Liver (tissue), 9 donors: ENCODE results near the gene RTP2. TPM values are rescaled to one million over a fixed set of nuclear protein-coding genes. Genes with fewer than 3 reads are reported as not detected.

ENCODE experiments used
- DNase-seq: peaks from one replicate; pipeline ENCODE4 v3.0.0-alpha.2; 2017; ENCODE audit warnings: low spot score
- H3K27ac ChIP-seq, 2 donors: one replicate each; pipeline ENCODE4 v1.7.0; 2013; ENCODE audit warnings: inconsistent platforms in 2 of 2, low read length in 2 of 2, control low read depth in 1 of 2, low read depth in 1 of 2, mild to moderate bottlenecking in 1 of 2
- H3K27me3 ChIP-seq, 4 donors: one replicate each; pipeline versions ENCODE4 v1.6.1 to v1.7.0; 2013; ENCODE audit warnings: low read length in 3 of 4, inconsistent platforms in 1 of 4, mild to moderate bottlenecking in 1 of 4, moderate library complexity in 1 of 4; ENCODE audit not compliant: control insufficient read depth in 4 of 4, insufficient read depth in 4 of 4
- H3K36me3 ChIP-seq, 4 donors: one replicate each; pipeline versions ENCODE4 v1.6.1 to v1.7.0; 2013; ENCODE audit warnings: low read length in 3 of 4, mild to moderate bottlenecking in 3 of 4, low read depth in 1 of 4, moderate library complexity in 1 of 4; ENCODE audit not compliant: control insufficient read depth in 4 of 4, insufficient read depth in 3 of 4
- H3K4me1 ChIP-seq, 4 donors: one replicate each; pipeline versions ENCODE4 v1.6.1 to v1.7.0; 2013; ENCODE audit warnings: low read length in 3 of 4, mild to moderate bottlenecking in 3 of 4, moderate library complexity in 1 of 4; ENCODE audit not compliant: control insufficient read depth in 4 of 4, insufficient read depth in 4 of 4
- H3K4me3 ChIP-seq, 3 donors: one replicate each; pipeline versions ENCODE4 v1.6.1 to v1.7.0; 2013; ENCODE audit warnings: low read length in 3 of 3, control low read depth in 1 of 3, low read depth in 1 of 3, mild to moderate bottlenecking in 1 of 3
- H3K9ac ChIP-seq, 2 donors: one replicate each; pipeline ENCODE4 v1.7.0; 2013; ENCODE audit warnings: low read length in 2 of 2, mild to moderate bottlenecking in 2 of 2, moderate library complexity in 2 of 2, control low read depth in 1 of 2, low read depth in 1 of 2
- H3K9me3 ChIP-seq, 4 donors: one replicate each; pipeline versions ENCODE4 v1.6.1 to v1.7.0; 2013; ENCODE audit warnings: low read length in 3 of 4; ENCODE audit not compliant: control insufficient read depth in 4 of 4
- FOXA1 ChIP-seq: IDR thresholded peaks from 2 replicates; pipeline ENCODE4 v1.6.1; 2016; ENCODE audit warnings: antibody characterized with exemption
- FOXA2 ChIP-seq: IDR thresholded peaks from 2 replicates; pipeline ENCODE4 v1.6.1; 2016; ENCODE audit warnings: antibody characterized with exemption
- GABPA ChIP-seq, 2 donors: IDR thresholded peaks in 1 of 2; conservative IDR thresholded peaks in 1 of 2; 2 replicates each; pipeline ENCODE4 v1.6.1; 2016; ENCODE audit warnings: antibody characterized with exemption in 2 of 2, mild to moderate bottlenecking in 1 of 2, moderate library complexity in 1 of 2
- HNF4A ChIP-seq, 2 donors: conservative IDR thresholded peaks; 2 replicates each; pipeline ENCODE4 v1.6.1; 2016; ENCODE audit warnings: antibody characterized with exemption in 2 of 2, mild to moderate bottlenecking in 2 of 2
- HNF4G ChIP-seq: IDR thresholded peaks from 2 replicates; pipeline ENCODE4 v1.6.1; 2016; ENCODE audit warnings: antibody characterized with exemption
- NR2F2 ChIP-seq: IDR thresholded peaks from 2 replicates; pipeline ENCODE4 v1.6.1; 2016; ENCODE audit warnings: antibody characterized with exemption
- SP1 ChIP-seq: IDR thresholded peaks from 2 replicates; pipeline ENCODE4 v1.6.1; 2018; ENCODE audit warnings: antibody characterized with exemption, mild to moderate bottlenecking
- TAF1 ChIP-seq: conservative IDR thresholded peaks from 2 replicates; pipeline ENCODE4 v1.6.1; 2016; ENCODE audit warnings: antibody characterized with exemption, mild to moderate bottlenecking
- YY1 ChIP-seq: IDR thresholded peaks from 2 replicates; pipeline ENCODE4 v1.6.1; 2016; ENCODE audit warnings: antibody characterized with exemption, mild to moderate bottlenecking
- WGBS: extraction: QIAGEN DNeasy Blood & Tissue Kit; methylation state at CpG from one replicate; pipeline ENCODE4 v1.1.7; 2013; 5-methylcytosine and 5-hydroxymethylcytosine counted together
- polyA plus RNA-seq, 2 donors: library from polyadenylated mRNA; stranded (reverse) in 1 of 2; unstranded in 1 of 2; fragments of 200-250 nt in 1 of 2; fragments of >200 nt in 1 of 2; fragmentation: Nextera tagmentation in 1 of 2; extraction: Ambion mirVana in 1 of 2; gene quantifications; one replicate each; pipeline versions ENCODE4 v1.2.1 to v1.2.3, GENCODE V29; 2013 to 2015
- total RNA-seq, 2 donors: library from RNA; depleted of rRNA; stranded (reverse); fragments of >200 nt; gene quantifications; one replicate each; pipeline ENCODE4 v1.2.3, GENCODE V29; 2014
- TF ChIP-seq, protein P1 (sequence below): IDR thresholded peaks from 2 replicates; pipeline ENCODE4 v1.6.1; 2016; ENCODE audit warnings: antibody characterized with exemption
- TF ChIP-seq, protein P2 (sequence below): fragments of 150-350 bp; IDR thresholded peaks from 2 replicates; pipeline ENCODE4 v1.5.1; 2017; ENCODE audit warnings: improper control_type of control experiment, low read depth, low read length; ENCODE audit not compliant: missing input control
- TF ChIP-seq, protein P3 (sequence below): IDR thresholded peaks from 2 replicates; pipeline ENCODE4 v1.6.1; 2016; ENCODE audit warnings: antibody characterized with exemption, mild to moderate bottlenecking
- TF ChIP-seq, protein P4 (sequence below): IDR thresholded peaks from 2 replicates; pipeline ENCODE4 v1.6.1; 2016; ENCODE audit warnings: antibody characterized with exemption
- donor health status: healthy.
- donor health status: healthy.
- donor health status: healthy.
- donor health status: healthy.
- donor health status: healthy.

RTP2 gene
- total and polyA plus RNA-seq, 4 donors = not detected

DNA sequence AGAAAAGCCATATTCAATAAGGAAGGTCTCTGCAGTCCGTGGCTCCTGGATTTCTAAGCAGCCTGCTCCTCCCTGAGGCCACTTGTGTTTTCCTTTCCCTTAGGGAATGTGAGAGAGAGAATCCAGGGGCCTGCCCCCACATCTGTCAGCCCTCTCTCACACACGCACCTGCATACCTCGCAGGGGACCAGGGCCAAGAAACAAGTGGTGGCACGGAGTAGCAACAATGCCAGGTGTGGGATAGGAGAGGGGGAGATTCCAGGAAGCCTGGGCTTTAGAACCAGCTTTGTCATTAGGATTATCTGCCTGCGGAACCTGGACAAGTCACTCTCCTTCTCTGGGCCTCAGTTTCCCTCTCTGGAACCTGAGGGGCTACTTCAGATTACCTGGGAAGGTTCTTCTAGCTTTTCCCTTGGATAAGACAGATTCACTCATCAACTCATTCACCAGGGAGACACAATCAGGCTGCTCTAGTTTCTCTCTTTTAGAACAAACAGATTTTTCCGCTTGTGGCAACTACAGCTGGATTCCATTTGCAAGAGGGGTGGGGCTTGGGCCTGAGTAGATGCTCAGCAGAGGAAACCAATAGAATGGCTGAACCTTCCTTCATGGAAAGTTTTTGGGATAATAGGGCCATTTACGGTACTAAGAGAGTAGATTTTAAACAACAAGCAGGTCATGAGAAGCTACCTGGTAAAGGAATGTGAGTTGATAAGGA lies 23.5 kb upstream of the RTP2 start (continued):
- TF ChIP-seq YY1 (no peak), NR2F2 (no peak), GABPA (IDR thresholded peaks at IDR 0.05 in 1 of 2, conservative IDR thresholded peaks at IDR 0.05 in 1 of 2) (no peak), HNF4A (conservative IDR thresholded peaks at IDR 0.05) (no peak), FOXA1 (no peak)

DNA sequence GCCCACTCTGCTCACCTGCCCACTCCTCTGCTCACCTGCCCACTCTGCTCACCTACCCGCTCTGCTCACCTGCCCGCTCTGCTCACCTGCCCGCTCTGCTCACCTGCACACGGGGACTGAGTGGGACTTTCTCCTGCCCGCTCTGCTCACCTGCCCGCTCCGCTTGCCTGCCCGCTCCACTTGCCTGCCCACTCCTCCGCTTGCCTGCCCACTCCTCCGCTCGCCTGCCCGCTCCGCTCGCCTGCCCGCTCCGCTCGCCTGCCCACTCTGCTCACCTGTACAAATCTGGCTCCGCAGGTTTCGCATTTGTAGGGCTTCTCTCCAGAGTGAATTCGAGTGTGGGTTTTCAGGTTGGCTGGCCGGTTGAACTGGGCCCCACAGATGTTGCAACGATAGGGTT lies 22.9 kb upstream of the RTP2 start:
- TF ChIP-seq HNF4G = no peak
- TF ChIP-seq, protein P1, sequence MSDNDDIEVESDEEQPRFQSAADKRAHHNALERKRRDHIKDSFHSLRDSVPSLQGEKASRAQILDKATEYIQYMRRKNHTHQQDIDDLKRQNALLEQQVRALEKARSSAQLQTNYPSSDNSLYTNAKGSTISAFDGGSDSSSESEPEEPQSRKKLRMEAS = no peak
- TF ChIP-seq GABPA (IDR thresholded peaks at IDR 0.05 in 1 of 2, conservative IDR thresholded peaks at IDR 0.05 in 1 of 2) = no peak
- TF ChIP-seq, protein P2, sequence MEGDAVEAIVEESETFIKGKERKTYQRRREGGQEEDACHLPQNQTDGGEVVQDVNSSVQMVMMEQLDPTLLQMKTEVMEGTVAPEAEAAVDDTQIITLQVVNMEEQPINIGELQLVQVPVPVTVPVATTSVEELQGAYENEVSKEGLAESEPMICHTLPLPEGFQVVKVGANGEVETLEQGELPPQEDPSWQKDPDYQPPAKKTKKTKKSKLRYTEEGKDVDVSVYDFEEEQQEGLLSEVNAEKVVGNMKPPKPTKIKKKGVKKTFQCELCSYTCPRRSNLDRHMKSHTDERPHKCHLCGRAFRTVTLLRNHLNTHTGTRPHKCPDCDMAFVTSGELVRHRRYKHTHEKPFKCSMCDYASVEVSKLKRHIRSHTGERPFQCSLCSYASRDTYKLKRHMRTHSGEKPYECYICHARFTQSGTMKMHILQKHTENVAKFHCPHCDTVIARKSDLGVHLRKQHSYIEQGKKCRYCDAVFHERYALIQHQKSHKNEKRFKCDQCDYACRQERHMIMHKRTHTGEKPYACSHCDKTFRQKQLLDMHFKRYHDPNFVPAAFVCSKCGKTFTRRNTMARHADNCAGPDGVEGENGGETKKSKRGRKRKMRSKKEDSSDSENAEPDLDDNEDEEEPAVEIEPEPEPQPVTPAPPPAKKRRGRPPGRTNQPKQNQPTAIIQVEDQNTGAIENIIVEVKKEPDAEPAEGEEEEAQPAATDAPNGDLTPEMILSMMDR = no peak
- TF ChIP-seq SP1 = no peak
- TF ChIP-seq NR2F2 = no peak
- TF ChIP-seq FOXA1 = no peak
- TF ChIP-seq, protein P3, sequence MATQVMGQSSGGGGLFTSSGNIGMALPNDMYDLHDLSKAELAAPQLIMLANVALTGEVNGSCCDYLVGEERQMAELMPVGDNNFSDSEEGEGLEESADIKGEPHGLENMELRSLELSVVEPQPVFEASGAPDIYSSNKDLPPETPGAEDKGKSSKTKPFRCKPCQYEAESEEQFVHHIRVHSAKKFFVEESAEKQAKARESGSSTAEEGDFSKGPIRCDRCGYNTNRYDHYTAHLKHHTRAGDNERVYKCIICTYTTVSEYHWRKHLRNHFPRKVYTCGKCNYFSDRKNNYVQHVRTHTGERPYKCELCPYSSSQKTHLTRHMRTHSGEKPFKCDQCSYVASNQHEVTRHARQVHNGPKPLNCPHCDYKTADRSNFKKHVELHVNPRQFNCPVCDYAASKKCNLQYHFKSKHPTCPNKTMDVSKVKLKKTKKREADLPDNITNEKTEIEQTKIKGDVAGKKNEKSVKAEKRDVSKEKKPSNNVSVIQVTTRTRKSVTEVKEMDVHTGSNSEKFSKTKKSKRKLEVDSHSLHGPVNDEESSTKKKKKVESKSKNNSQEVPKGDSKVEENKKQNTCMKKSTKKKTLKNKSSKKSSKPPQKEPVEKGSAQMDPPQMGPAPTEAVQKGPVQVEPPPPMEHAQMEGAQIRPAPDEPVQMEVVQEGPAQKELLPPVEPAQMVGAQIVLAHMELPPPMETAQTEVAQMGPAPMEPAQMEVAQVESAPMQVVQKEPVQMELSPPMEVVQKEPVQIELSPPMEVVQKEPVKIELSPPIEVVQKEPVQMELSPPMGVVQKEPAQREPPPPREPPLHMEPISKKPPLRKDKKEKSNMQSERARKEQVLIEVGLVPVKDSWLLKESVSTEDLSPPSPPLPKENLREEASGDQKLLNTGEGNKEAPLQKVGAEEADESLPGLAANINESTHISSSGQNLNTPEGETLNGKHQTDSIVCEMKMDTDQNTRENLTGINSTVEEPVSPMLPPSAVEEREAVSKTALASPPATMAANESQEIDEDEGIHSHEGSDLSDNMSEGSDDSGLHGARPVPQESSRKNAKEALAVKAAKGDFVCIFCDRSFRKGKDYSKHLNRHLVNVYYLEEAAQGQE = no peak
- TF ChIP-seq, protein P4, sequence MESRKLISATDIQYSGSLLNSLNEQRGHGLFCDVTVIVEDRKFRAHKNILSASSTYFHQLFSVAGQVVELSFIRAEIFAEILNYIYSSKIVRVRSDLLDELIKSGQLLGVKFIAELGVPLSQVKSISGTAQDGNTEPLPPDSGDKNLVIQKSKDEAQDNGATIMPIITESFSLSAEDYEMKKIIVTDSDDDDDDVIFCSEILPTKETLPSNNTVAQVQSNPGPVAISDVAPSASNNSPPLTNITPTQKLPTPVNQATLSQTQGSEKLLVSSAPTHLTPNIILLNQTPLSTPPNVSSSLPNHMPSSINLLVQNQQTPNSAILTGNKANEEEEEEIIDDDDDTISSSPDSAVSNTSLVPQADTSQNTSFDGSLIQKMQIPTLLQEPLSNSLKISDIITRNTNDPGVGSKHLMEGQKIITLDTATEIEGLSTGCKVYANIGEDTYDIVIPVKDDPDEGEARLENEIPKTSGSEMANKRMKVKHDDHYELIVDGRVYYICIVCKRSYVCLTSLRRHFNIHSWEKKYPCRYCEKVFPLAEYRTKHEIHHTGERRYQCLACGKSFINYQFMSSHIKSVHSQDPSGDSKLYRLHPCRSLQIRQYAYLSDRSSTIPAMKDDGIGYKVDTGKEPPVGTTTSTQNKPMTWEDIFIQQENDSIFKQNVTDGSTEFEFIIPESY = no peak
- Histone ChIP-seq H3K36me3 (peaks cover 18 to 90% (median 82%) of the 10 kb centered on the region in 4 donors), H3K9me3 (no peaks in the 10 kb centered on the region), H3K9ac (no peak overlapping the region), H3K27ac (no peak overlapping the region), H3K4me3 (no peak overlapping the region), H3K4me1 (peaks cover 0 to 29% (median 19%) of the 10 kb centered on the region in 4 donors), H3K27me3 (no peaks in the 10 kb centered on the region)
- WGBS = 96% methylated on average over 22 of the region's 22 CpGs
- DNase-seq = no peak

DNA sequence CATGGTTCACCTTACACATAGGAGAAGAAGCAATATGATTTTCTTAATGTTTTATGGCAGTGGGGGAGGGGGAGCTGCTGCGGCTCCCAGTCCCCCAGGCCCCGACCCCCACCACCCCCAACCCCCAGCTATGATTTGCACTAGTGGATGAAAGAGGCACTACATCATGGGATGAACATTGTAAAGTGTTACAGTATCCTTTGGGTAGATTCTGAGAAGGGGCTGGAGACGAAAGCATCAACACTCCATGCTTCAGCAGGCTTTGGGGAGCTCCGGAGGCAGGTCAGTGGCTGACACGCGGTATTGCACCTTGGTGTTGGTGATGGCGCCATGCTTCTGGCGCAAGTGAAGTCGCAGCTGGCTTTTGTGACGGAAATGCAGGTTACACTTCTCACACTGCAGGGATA lies 19.9 kb upstream of the RTP2 start:
- H3K4me3 ChIP-seq = no peak overlapping the region
- no peaks in the 10 kb centered on the region for H3K27me3 ChIP-seq
- 92% methylated on average over 10 of the region's 10 CpGs for WGBS
- no peak overlapping the region for H3K9ac ChIP-seq
- peaks cover 3 to 26% (median 20%) of the 10 kb centered on the region in 4 donors for H3K4me1 ChIP-seq
- peaks cover 11 to 60% (median 53%) of the 10 kb centered on the region in 4 donors for H3K36me3 ChIP-seq
- H3K9me3 ChIP-seq = no peaks in the 10 kb centered on the region
- no peak overlapping the region for H3K27ac ChIP-seq
- DNase-seq = no peak
- TF ChIP-seq FOXA2 (no peak), HNF4A (conservative IDR thresholded peaks at IDR 0.05) (no peak), TAF1 (no peak)
- TF ChIP-seq, protein P2 = no peak
- TF ChIP-seq, protein P4 = no peak
